Measurements from ENCODE around the gene GAL3ST3. TPM values are rescaled to one million over a fixed set of nuclear protein-coding genes. Genes with fewer than 3 reads are reported as not detected.
A peak's percentile ranks its signal among the peaks of the same experiment; 100 is the strongest.
"Not testable (repeated sequence)": the region's sequence is repeated elsewhere in the genome, so short reads cannot be mapped to it uniquely, and the experiment has no call there.

The GAL3ST3 gene, protein sequence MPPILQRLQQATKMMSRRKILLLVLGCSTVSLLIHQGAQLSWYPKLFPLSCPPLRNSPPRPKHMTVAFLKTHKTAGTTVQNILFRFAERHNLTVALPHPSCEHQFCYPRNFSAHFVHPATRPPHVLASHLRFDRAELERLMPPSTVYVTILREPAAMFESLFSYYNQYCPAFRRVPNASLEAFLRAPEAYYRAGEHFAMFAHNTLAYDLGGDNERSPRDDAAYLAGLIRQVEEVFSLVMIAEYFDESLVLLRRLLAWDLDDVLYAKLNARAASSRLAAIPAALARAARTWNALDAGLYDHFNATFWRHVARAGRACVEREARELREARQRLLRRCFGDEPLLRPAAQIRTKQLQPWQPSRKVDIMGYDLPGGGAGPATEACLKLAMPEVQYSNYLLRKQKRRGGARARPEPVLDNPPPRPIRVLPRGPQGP
- 1 to 10 TPM in 1 of 2 donors, not detected in 1; 1.1 TPM for total RNA-seq

DNA sequence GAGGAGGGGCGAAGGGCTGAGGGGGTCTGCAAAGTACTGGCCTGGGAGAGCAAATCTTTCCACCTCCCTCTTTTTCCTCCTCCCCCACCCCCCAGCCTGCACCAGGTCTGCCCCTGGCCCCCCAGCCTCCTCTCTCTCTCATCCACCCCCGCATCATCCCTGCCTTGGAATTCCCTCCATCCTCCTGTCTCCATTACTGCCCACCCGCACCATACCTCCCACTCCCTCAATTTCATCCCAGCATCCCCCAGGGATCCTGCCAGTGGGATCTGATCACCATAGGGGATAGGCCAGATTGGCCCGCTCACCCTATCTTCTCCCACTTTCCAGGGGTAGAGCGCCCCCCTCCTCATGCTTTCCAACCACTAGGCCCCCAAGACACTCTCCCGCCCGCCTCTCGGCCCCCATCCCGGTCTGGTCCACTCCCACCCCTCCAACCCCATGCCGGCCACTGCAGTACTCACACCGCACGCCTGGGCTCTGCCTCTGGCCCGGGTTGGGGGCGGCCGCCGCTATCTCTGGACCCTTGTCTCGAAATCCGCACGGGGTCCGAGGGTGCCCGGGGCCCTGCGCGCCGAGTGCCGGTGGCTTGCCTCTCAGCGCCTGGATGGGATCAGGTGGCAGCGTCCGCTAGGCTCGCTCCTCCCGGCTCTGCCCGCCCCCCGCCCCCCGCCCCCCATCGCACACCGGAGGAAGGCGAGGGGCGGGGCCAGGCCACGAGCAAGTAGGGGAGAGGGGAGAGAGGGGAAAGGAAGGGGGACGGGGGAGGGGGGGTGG lies at the start of gene GAL3ST3:
Gene GAL3ST3, minus strand, starts transcription at position 615 of the 777 bp plus-strand sequence. CDS start 3,746 bp downstream, outside the sequence.
- TF ChIP-seq, protein P1, sequence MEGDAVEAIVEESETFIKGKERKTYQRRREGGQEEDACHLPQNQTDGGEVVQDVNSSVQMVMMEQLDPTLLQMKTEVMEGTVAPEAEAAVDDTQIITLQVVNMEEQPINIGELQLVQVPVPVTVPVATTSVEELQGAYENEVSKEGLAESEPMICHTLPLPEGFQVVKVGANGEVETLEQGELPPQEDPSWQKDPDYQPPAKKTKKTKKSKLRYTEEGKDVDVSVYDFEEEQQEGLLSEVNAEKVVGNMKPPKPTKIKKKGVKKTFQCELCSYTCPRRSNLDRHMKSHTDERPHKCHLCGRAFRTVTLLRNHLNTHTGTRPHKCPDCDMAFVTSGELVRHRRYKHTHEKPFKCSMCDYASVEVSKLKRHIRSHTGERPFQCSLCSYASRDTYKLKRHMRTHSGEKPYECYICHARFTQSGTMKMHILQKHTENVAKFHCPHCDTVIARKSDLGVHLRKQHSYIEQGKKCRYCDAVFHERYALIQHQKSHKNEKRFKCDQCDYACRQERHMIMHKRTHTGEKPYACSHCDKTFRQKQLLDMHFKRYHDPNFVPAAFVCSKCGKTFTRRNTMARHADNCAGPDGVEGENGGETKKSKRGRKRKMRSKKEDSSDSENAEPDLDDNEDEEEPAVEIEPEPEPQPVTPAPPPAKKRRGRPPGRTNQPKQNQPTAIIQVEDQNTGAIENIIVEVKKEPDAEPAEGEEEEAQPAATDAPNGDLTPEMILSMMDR (IDR thresholded peaks at IDR 0.05) = no peak

GRCh38 chr11:66092125-66092524 lies 43.2 kb upstream of the GAL3ST3 start:
- not testable (repeated sequence) for H3K27me3 ChIP-seq (replicated peaks; ENCODE audit: insufficient read depth); H3K27ac ChIP-seq; H3K4me3 ChIP-seq; H3K36me3 ChIP-seq; DNase-seq (ENCODE audit: low spot score); H3K9me3 ChIP-seq; ATAC-seq (ENCODE audit: insufficient number of reproducible peaks, low FRiP score, low read depth); H3K4me1 ChIP-seq (ENCODE audit: control insufficient read depth in 1 of 2, low read depth in 2 of 2)

More for the DNA sequence above, at the start of gene GAL3ST3:
- Histone ChIP-seq H3K9me3 (no peaks in the 10 kb centered on the region), H3K27me3 (replicated peaks; ENCODE audit: insufficient read depth) (no peaks in the 10 kb centered on the region), H3K4me1 (ENCODE audit: control insufficient read depth in 1 of 2, low read depth in 2 of 2) (peaks cover 14 to 34% of the 10 kb centered on the region in 2 donors), H3K27ac (no peak within 1 kb of the TSS), H3K36me3 (no peaks in the 10 kb centered on the region), H3K4me3 (peak within 1 kb of the TSS; percentile 29)
- no peak for ATAC-seq (ENCODE audit: insufficient number of reproducible peaks, low FRiP score, low read depth)
- DNase-seq (ENCODE audit: low spot score) = no peak

- Histone ChIP-seq H3K27ac (no peak overlapping the region), H3K36me3 (no peaks in the 10 kb centered on the region), H3K4me3 (no peak overlapping the region), H3K27me3 (replicated peaks; ENCODE audit: insufficient read depth) (no peaks in the 10 kb centered on the region), H3K4me1 (ENCODE audit: control insufficient read depth in 1 of 2, low read depth in 2 of 2) (peaks cover 0 to 5% of the 10 kb centered on the region in 2 donors), H3K9me3 (no peaks in the 10 kb centered on the region)
- ATAC-seq (ENCODE audit: insufficient number of reproducible peaks, low FRiP score, low read depth) (no peak), DNase-seq (ENCODE audit: low spot score) (no peak)
- TF ChIP-seq, protein P1 (IDR thresholded peaks at IDR 0.05) = no peak
Measured at GRCh38 chr11:66090288-66090687, 41.3 kb upstream of the GAL3ST3 start.

DNA sequence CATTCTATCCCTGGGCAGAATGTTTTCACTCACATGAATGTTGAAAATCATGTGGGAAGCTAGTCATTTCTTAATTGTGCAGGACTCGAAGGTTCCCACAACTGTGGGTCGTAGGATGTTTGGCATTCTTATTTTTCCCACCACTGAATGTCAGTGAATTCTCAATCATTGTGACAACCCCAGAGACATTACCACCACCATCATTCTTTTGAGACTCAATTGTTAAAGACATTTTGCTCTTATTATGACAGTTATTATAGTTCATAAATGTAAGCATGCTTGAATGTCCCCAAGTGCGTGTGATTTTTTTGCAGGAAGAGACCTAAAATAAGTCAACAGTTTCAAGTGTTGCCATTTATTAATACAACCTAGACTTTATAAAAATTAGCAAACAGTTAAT lies 40.1 kb upstream of the GAL3ST3 start:
- H3K4me1 ChIP-seq (ENCODE audit: control insufficient read depth in 1 of 2, low read depth in 2 of 2) = peaks cover 4 to 18% of the 10 kb centered on the region in 2 donors
- H3K36me3 ChIP-seq = no peaks in the 10 kb centered on the region
- DNase-seq (ENCODE audit: low spot score) (no peak), ATAC-seq (ENCODE audit: insufficient number of reproducible peaks, low FRiP score, low read depth) (no peak)
- no peaks in the 10 kb centered on the region for H3K9me3 ChIP-seq
- no peak overlapping the region for H3K4me3 ChIP-seq
- H3K27me3 ChIP-seq (replicated peaks; ENCODE audit: insufficient read depth) = no peaks in the 10 kb centered on the region
- H3K27ac ChIP-seq = no peak overlapping the region
- TF ChIP-seq, protein P1 (IDR thresholded peaks at IDR 0.05) = no peak

DNA sequence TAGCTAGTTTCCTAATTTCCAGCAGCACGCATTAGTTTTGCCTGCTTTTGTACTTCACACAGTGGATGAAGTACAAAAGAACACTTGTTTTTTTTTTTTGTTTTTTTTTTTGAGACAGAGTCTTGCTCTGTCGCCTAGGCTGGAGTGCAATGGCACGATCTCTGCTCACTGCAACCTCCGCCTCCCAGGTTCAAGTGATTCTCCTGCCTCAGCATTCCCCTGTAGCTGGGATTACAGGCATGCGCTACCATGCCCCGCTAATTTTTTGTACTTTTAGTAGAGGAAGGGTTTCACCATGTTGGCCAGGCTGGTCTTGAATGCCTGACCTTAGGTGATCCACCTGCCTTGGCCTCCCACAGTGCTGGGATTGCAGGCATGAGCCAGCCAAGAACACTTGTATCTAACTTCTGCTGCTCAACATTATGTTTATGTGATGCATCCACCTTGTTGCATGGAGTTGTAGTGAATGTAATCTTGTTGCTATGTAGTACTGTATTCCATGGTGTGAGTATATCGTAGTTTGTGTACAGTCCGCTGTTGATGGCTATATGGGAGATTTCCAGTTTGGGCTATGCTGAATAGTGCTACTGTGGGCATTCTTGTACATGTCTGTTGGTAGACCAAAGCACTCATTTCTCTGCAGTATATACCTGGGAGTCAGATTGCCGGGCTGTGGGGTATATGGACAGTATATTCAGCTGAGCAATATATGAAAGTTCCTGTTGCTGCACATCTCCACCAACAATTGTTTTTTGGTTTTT lies 38.4 kb upstream of the GAL3ST3 start:
- TF ChIP-seq, protein P1 (IDR thresholded peaks at IDR 0.05) = no peak
- H3K36me3 ChIP-seq = no peaks in the 10 kb centered on the region
- ATAC-seq (ENCODE audit: insufficient number of reproducible peaks, low FRiP score, low read depth) = no peak
- no peaks in the 10 kb centered on the region for H3K9me3 ChIP-seq
- H3K4me1 ChIP-seq (ENCODE audit: control insufficient read depth in 1 of 2, low read depth in 2 of 2) = peaks cover 20 to 35% of the 10 kb centered on the region in 2 donors
- no peak overlapping the region for H3K4me3 ChIP-seq
- no peaks in the 10 kb centered on the region for H3K27me3 ChIP-seq (replicated peaks; ENCODE audit: insufficient read depth)
- DNase-seq (ENCODE audit: low spot score) = no peak
- no peak overlapping the region for H3K27ac ChIP-seq

All from thoracic aorta (tissue), 2 donors.